Mesothelial cell of epicardium (in vitro differentiated cells): ENCODE measurements around the gene NCSTN. TPM values are rescaled to one million over a fixed set of nuclear protein-coding genes. Genes with fewer than 3 reads are reported as not detected.

Experiments used
- DNase-seq, 2 experiments: peaks; one replicate each; pipeline ENCODE4 v3.0.0; 2021; ENCODE audit warnings: low spot score in 2 of 2; ENCODE audit not compliant: unreplicated experiment in 2 of 2
- H3K27ac Mint-ChIP-seq: 2 replicates; pipeline ENCODE4 v1.8.0; 2021; ENCODE audit warnings: mixed read lengths
- H3K27me3 Mint-ChIP-seq: 2 replicates; pipeline ENCODE4 v1.8.0; 2021; ENCODE audit warnings: low read depth, mixed read lengths
- H3K36me3 Mint-ChIP-seq: 2 replicates; pipeline ENCODE4 v1.8.0; 2021; ENCODE audit warnings: mixed read lengths
- H3K4me1 Mint-ChIP-seq: 2 replicates; pipeline ENCODE4 v1.8.0; 2021; ENCODE audit warnings: mixed read lengths
- H3K4me3 Mint-ChIP-seq: 2 replicates; pipeline ENCODE4 v1.8.0; 2021; ENCODE audit warnings: mild to moderate bottlenecking, moderate library complexity, mixed read lengths
- H3K9me3 Mint-ChIP-seq: 2 replicates; pipeline ENCODE4 v1.8.0; 2021; ENCODE audit warnings: mixed read lengths
- total RNA-seq: library from RNA; stranded (reverse); gene quantifications from 3 replicates; pipeline ENCODE4 v1.2.1, GENCODE V29; 2021
- TF ChIP-seq, protein P1 (sequence below): fragments of 200-600 bp; sonication (generic); IDR thresholded peaks from one replicate; pipeline ENCODE4 v1.5.0; 2021; ENCODE audit warnings: antibody characterized with exemption; ENCODE audit not compliant: unreplicated experiment

The NCSTN gene
- total RNA-seq, 1 donor from 2014 or later = 94.6 TPM

DNA sequence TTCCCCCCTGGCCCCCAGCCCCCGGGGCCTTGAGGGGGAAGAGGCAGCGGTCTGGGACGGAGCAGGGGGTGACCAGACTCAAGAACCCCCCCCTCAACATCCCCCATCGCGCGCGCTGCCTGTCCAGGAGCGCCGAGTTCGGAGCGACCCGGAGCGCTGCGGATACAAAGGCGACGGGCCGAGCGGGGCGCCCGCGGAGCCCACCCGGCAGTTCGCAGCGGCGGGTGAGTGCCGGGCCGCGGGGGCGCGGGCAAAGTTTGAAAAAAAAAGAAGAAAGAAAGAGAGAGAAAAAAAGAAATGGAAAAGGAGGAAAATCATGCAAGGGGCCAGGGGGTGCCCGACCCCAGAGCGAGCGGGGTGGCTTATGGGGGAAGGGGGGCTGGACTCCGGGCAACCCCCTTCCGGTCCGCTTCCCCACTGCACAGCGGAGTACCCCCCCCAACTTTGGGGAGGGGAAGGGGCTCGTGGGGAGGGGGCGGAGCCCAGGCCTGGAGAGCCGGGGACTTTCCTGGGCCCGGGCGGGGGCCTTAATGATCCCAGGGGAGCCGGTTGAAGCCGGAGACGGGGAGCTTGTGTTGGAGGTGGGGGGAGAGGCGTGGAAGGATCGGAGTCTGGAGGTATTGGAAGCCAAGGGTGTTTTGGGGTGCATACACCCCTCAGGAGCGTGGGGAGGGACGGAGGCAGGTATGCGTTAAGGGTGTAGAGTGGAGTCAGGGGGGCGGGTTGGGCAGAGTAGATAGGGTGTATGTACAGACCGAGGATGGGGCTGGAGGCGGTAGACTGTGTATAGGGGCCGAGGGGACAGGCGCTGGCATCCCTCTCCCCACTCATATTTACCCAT lies 57.7 kb downstream of the NCSTN start:
- TF ChIP-seq, protein P1, sequence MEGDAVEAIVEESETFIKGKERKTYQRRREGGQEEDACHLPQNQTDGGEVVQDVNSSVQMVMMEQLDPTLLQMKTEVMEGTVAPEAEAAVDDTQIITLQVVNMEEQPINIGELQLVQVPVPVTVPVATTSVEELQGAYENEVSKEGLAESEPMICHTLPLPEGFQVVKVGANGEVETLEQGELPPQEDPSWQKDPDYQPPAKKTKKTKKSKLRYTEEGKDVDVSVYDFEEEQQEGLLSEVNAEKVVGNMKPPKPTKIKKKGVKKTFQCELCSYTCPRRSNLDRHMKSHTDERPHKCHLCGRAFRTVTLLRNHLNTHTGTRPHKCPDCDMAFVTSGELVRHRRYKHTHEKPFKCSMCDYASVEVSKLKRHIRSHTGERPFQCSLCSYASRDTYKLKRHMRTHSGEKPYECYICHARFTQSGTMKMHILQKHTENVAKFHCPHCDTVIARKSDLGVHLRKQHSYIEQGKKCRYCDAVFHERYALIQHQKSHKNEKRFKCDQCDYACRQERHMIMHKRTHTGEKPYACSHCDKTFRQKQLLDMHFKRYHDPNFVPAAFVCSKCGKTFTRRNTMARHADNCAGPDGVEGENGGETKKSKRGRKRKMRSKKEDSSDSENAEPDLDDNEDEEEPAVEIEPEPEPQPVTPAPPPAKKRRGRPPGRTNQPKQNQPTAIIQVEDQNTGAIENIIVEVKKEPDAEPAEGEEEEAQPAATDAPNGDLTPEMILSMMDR = no peak
- Mint-ChIP-seq H3K4me3 (peak overlapping the region; percentile 81), H3K27ac (peak overlapping the region; percentile 21), H3K36me3 (no peaks in the 10 kb centered on the region), H3K9me3 (no peaks in the 10 kb centered on the region), H3K27me3 (no peaks in the 10 kb centered on the region), H3K4me1 (peaks cover 51% of the 10 kb centered on the region)
- DNase-seq = peak; percentile 53 to 73

DNA sequence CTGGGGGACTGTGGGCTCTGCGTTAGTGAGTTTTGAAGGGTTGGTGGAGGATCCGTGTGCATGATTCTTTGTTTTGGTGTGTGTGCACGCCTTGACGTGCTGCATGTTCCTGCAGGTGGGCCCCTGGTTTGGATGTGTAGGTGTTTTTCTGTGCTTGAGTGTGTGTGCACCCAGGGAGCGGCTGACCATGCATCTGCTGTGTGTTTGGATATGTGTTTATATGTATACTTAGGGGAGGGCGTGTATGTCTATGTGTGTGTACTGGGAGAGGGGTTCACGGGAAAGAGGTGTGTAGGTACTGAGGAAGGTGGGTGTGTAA lies 58.3 kb downstream of the NCSTN start:
- Mint-ChIP-seq H3K27me3 (no peaks in the 10 kb centered on the region), H3K27ac (peak overlapping the region; percentile 21), H3K9me3 (no peaks in the 10 kb centered on the region), H3K36me3 (no peaks in the 10 kb centered on the region), H3K4me3 (peak overlapping the region; percentile 81), H3K4me1 (peaks cover 51% of the 10 kb centered on the region)
- no peak for DNase-seq
- TF ChIP-seq, protein P1 = no peak

DNA sequence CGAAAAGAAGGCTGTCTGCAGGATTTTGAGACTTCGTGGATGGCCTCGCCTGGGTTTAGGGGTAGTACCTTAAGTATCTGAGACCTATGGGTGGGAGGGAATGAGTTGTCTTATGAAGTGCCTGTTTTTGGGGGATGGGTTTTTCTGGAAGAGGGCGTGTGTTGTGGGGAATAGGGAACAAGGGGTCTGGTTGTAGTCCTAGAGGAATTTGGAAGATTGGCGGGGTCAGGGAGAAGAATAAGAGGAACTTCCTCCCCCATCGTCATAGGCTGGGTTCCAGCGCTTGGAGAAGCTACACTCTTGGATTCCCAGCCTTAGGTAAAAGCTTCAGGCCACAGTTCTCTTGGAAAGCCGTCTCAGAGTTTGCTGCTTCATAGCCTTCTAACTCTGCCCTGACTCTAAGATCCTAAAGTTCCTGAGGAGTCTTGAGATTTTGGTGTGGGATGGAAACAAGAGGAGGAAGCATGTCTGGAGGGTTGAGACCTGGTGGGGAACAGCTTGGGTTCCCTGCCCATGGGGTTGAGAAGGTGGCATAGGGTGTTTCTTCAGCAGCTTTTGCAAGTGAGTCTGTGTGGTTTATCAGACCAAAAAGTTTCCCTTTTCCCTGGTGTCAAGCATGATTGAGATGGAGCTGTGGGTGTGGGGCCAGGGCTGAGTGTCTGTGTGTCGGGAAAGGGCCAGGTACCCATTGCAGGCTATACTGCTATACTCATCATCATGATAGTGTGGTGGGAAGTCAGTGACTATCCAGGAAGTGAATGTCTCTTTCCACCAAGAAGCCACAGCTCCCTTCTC lies 59.0 kb downstream of the NCSTN start:
- H3K36me3 Mint-ChIP-seq = no peaks in the 10 kb centered on the region
- peak overlapping the region; percentile 21 for H3K27ac Mint-ChIP-seq
- H3K4me3 Mint-ChIP-seq = peak overlapping the region; percentile 81
- DNase-seq = peak in 1 of 2 experiments; percentile 31
- peaks cover 52% of the 10 kb centered on the region for H3K4me1 Mint-ChIP-seq
- H3K9me3 Mint-ChIP-seq = no peaks in the 10 kb centered on the region
- no peaks in the 10 kb centered on the region for H3K27me3 Mint-ChIP-seq
- TF ChIP-seq, protein P1 = no peak

GRCh38 chr1:160403244-160403643 lies 60.1 kb downstream of the NCSTN start:
- DNase-seq = peak in 1 of 2 experiments; percentile 13
- H3K27me3 Mint-ChIP-seq = no peaks in the 10 kb centered on the region
- H3K9me3 Mint-ChIP-seq = no peaks in the 10 kb centered on the region
- TF ChIP-seq, protein P1 = no peak
- peak overlapping the region; percentile 45 for H3K27ac Mint-ChIP-seq
- H3K36me3 Mint-ChIP-seq = no peaks in the 10 kb centered on the region
- H3K4me3 Mint-ChIP-seq = peak overlapping the region; percentile 20
- peaks cover 60% of the 10 kb centered on the region for H3K4me1 Mint-ChIP-seq

DNA sequence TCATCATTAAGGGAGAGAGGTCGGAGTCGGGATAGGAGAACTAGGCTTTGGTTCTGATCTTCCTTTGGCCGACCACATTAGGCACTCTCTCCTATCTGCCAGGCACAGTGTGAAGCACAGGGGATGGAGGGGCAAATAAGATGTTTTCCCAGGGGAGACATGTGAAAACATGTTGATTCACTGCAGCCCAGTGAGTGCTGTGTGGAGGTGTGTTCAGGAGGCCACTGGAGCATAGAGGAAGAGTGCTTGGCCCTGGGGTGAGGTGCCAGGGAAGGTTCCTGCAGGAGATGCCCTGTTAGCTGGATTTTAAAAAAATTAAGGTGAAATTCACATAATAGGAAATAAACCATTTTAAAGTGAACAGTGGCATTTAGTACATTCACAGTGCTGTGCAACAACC lies 60.9 kb downstream of the NCSTN start:
- Mint-ChIP-seq H3K36me3 (no peaks in the 10 kb centered on the region), H3K9me3 (no peaks in the 10 kb centered on the region), H3K27me3 (no peaks in the 10 kb centered on the region), H3K4me3 (no peak overlapping the region), H3K4me1 (peaks cover 63% of the 10 kb centered on the region), H3K27ac (no peak overlapping the region)
- peak in 1 of 2 experiments; percentile 19 for DNase-seq
- TF ChIP-seq, protein P1 = no peak
